Measurements from ENCODE around the gene TM2D3. TPM values are rescaled to one million over a fixed set of nuclear protein-coding genes. Genes with fewer than 3 reads are reported as not detected.

The TM2D3 gene
- total and polyA plus RNA-seq, 2 donors (not counting 1 experiment from before 2014, with no cell fraction given), result 46.1 to 71.5 TPM

DNA sequence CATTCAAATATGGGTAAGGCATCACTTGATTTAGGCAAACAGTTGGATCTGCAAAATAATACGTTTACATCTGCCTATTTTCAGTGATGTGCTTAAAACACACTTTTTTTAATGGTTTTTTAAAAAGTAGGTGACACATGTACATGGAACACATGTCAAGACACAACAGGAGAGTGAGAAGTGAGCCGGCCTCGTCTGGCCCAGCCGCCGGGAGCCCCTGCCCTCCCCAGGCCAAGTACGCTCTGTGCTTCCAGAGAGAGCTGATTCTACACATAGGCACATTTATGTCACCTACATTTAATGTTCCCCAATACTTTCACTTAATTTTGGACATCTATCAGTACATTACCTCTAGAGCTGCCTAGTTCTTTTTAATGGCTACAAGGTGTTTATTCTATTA is 3.8 kb downstream of the TM2D3 start:
- H3K4me2 ChIP-seq (ENCODE audit: extremely low read depth, insufficient read depth, low read length), result no peak overlapping the region
- H3K9ac ChIP-seq (ENCODE audit: insufficient read depth, low read length), result no peak overlapping the region
- DNase-seq (ENCODE audit: low read depth in 2 of 2), result no peak
- H2AFZ ChIP-seq (ENCODE audit: low read length), result no peak overlapping the region
- no peaks in the 10 kb centered on the region for H3K27me3 ChIP-seq (ENCODE audit: control insufficient read depth, insufficient read depth, low read length)
- no peak overlapping the region for H3K27ac ChIP-seq (ENCODE audit: insufficient read depth, low read length)
- no peaks in the 10 kb centered on the region for H3K9me3 ChIP-seq (ENCODE audit: control insufficient read depth, insufficient read depth, low read depth, low read length)
- peaks cover 44% of the 10 kb centered on the region for H3K79me2 ChIP-seq (ENCODE audit: control insufficient read depth, insufficient read depth, low read length)
- H3K4me1 ChIP-seq (ENCODE audit: control insufficient read depth, extremely low read depth, insufficient read depth, low read length), result peaks cover 3% of the 10 kb centered on the region
- H4K20me1 ChIP-seq (ENCODE audit: control insufficient read depth, extremely low read depth, insufficient read depth, low read length), result no peaks in the 10 kb centered on the region
- TF ChIP-seq, protein P1, sequence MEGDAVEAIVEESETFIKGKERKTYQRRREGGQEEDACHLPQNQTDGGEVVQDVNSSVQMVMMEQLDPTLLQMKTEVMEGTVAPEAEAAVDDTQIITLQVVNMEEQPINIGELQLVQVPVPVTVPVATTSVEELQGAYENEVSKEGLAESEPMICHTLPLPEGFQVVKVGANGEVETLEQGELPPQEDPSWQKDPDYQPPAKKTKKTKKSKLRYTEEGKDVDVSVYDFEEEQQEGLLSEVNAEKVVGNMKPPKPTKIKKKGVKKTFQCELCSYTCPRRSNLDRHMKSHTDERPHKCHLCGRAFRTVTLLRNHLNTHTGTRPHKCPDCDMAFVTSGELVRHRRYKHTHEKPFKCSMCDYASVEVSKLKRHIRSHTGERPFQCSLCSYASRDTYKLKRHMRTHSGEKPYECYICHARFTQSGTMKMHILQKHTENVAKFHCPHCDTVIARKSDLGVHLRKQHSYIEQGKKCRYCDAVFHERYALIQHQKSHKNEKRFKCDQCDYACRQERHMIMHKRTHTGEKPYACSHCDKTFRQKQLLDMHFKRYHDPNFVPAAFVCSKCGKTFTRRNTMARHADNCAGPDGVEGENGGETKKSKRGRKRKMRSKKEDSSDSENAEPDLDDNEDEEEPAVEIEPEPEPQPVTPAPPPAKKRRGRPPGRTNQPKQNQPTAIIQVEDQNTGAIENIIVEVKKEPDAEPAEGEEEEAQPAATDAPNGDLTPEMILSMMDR (conservative IDR thresholded peaks at IDR 0.05 in 1 of 2, IDR thresholded peaks at IDR 0.05 in 1 of 2; ENCODE audit: low read depth in 1 of 2, low read length in 2 of 2), result no peak
- no peak for TF ChIP-seq EZH2 (IDR thresholded peaks at IDR 0.05; ENCODE audit: low read length, missing control alignments)
- H3K36me3 ChIP-seq (ENCODE audit: control insufficient read depth, insufficient read depth, low read length), result peaks cover 7% of the 10 kb centered on the region
- no peak overlapping the region for H3K4me3 ChIP-seq (replicated peaks in 1 of 4; ENCODE audit: control extremely low read depth in 1 of 4, insufficient read depth in 1 of 4, low read depth in 3 of 4, low read length in 4 of 4)

DNA sequence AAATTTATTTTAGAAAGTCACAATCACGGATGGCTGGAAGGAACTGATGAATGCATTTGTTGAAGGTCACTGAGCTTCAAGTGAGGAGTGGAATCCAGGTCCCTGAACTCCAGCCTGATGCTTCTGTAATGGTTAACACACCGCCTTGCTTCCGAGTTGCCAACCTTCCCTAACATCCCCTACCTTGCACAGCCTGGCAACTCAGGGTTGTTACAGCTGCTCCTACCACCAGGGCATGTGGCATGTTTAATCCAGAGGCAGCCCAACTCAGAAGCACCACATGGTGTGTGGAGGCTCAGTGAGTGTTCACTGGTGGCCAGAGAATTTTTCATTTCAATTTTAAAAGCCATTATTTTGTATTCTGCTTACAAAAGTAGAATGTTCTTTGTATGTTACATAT is 4.9 kb downstream of the TM2D3 start:
- no peak for DNase-seq (ENCODE audit: low read depth in 2 of 2)
- peaks cover 3% of the 10 kb centered on the region for H3K4me1 ChIP-seq (ENCODE audit: control insufficient read depth, extremely low read depth, insufficient read depth, low read length)
- no peaks in the 10 kb centered on the region for H3K27me3 ChIP-seq (ENCODE audit: control insufficient read depth, insufficient read depth, low read length)
- no peaks in the 10 kb centered on the region for H3K9me3 ChIP-seq (ENCODE audit: control insufficient read depth, insufficient read depth, low read depth, low read length)
- peaks cover 40% of the 10 kb centered on the region for H3K79me2 ChIP-seq (ENCODE audit: control insufficient read depth, insufficient read depth, low read length)
- H2AFZ ChIP-seq (ENCODE audit: low read length), result no peak overlapping the region
- H3K36me3 ChIP-seq (ENCODE audit: control insufficient read depth, insufficient read depth, low read length), result peaks cover 7% of the 10 kb centered on the region
- no peaks in the 10 kb centered on the region for H4K20me1 ChIP-seq (ENCODE audit: control insufficient read depth, extremely low read depth, insufficient read depth, low read length)
- H3K27ac ChIP-seq (ENCODE audit: insufficient read depth, low read length), result no peak overlapping the region
- H3K4me3 ChIP-seq (replicated peaks in 1 of 4; ENCODE audit: control extremely low read depth in 1 of 4, insufficient read depth in 1 of 4, low read depth in 3 of 4, low read length in 4 of 4), result no peak overlapping the region
- TF ChIP-seq EZH2 (IDR thresholded peaks at IDR 0.05; ENCODE audit: low read length, missing control alignments), result no peak
- TF ChIP-seq, protein P1 (conservative IDR thresholded peaks at IDR 0.05 in 1 of 2, IDR thresholded peaks at IDR 0.05 in 1 of 2; ENCODE audit: low read depth in 1 of 2, low read length in 2 of 2), result no peak
- no peak overlapping the region for H3K4me2 ChIP-seq (ENCODE audit: extremely low read depth, insufficient read depth, low read length)
- no peak overlapping the region for H3K9ac ChIP-seq (ENCODE audit: insufficient read depth, low read length)

DNA sequence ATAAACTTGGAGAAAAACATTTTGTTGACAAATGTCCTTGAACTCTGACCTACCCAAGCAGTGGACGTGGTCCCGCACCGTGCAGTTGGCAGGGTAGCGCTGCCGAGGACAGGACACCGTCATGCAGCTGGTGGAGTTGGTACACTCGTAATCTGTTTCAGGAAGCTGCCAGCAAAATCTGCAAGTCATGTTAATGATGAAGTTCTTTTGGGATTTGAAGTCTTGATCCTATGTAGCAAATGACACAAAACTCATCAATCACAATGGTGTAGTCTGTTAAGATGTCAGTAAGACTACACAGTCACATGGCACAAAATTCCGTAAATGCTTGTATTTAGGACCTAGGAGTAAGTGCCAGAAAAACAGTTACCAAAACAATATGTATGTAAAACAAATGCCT is 5.5 kb downstream of the TM2D3 start:
- H4K20me1 ChIP-seq (ENCODE audit: control insufficient read depth, extremely low read depth, insufficient read depth, low read length), result no peaks in the 10 kb centered on the region
- no peaks in the 10 kb centered on the region for H3K27me3 ChIP-seq (ENCODE audit: control insufficient read depth, insufficient read depth, low read length)
- H3K4me1 ChIP-seq (ENCODE audit: control insufficient read depth, extremely low read depth, insufficient read depth, low read length), result peaks cover 3% of the 10 kb centered on the region
- peaks cover 7% of the 10 kb centered on the region for H3K36me3 ChIP-seq (ENCODE audit: control insufficient read depth, insufficient read depth, low read length)
- TF ChIP-seq EZH2 (IDR thresholded peaks at IDR 0.05; ENCODE audit: low read length, missing control alignments), result no peak
- H3K9ac ChIP-seq (ENCODE audit: insufficient read depth, low read length), result no peak overlapping the region
- no peak overlapping the region for H3K4me2 ChIP-seq (ENCODE audit: extremely low read depth, insufficient read depth, low read length)
- no peak for DNase-seq (ENCODE audit: low read depth in 2 of 2)
- no peak overlapping the region for H3K4me3 ChIP-seq (replicated peaks in 1 of 4; ENCODE audit: control extremely low read depth in 1 of 4, insufficient read depth in 1 of 4, low read depth in 3 of 4, low read length in 4 of 4)
- H3K79me2 ChIP-seq (ENCODE audit: control insufficient read depth, insufficient read depth, low read length), result peaks cover 38% of the 10 kb centered on the region
- no peaks in the 10 kb centered on the region for H3K9me3 ChIP-seq (ENCODE audit: control insufficient read depth, insufficient read depth, low read depth, low read length)
- H2AFZ ChIP-seq (ENCODE audit: low read length), result no peak overlapping the region
- no peak overlapping the region for H3K27ac ChIP-seq (ENCODE audit: insufficient read depth, low read length)

All from fibroblast of lung (primary cell).